ENCODE data around the gene GRHL3.

- TF ChIP-seq CTCF (IDR thresholded peaks at IDR 0.05) (no peak), ZFX (IDR thresholded peaks at IDR 0.05; ENCODE audit: borderline replicate concordance) (no peak)
Observed at GRCh38 chr1:24321697-24322469, 2.7 kb downstream of the GRHL3 start.

Data from 22Rv1 (cell line).